ENCODE results near the gene SEPHS2.
A peak's percentile ranks its signal among the peaks of the same experiment; 100 is the strongest.
"Not testable (repeated sequence)": the region's sequence is repeated elsewhere in the genome, so short reads cannot be mapped to it uniquely, and the experiment has no call there.

SEPHS2 gene

GRCh38 chr16:30401768-30402425 is 43.8 kb downstream of the SEPHS2 start:
- FAIRE-seq: no peak
- DNase-seq (ENCODE audit: insufficient read length, low spot score): no peak

- DNase-seq (ENCODE audit: insufficient read length, low spot score): no peak
- FAIRE-seq: no peak
These were observed 46.1 kb downstream of the SEPHS2 start for GRCh38 chr16:30399435-30400186.

- DNase-seq (ENCODE audit: insufficient read length, low spot score): no peak
- no peak for FAIRE-seq
These were observed 46.8 kb downstream of the SEPHS2 start for GRCh38 chr16:30398661-30399434.

- no peak for FAIRE-seq
- no peak for DNase-seq (ENCODE audit: insufficient read length, low spot score)
These were observed 47.7 kb downstream of the SEPHS2 start for GRCh38 chr16:30397776-30398660.

GRCh38 chr16:30397056-30397455 is 48.6 kb downstream of the SEPHS2 start:
- no peak for DNase-seq (ENCODE audit: insufficient read length, low spot score)
- FAIRE-seq: no peak

GRCh38 chr16:30396627-30397026 is 49.0 kb downstream of the SEPHS2 start:
- not testable (repeated sequence) for FAIRE-seq; DNase-seq (ENCODE audit: insufficient read length, low spot score)

GRCh38 chr16:30395992-30396585 is 49.6 kb downstream of the SEPHS2 start:
- no peak for FAIRE-seq
- no peak for DNase-seq (ENCODE audit: insufficient read length, low spot score)

- DNase-seq (ENCODE audit: insufficient read length, low spot score) (peak; percentile 78), FAIRE-seq (peak; percentile 20)
These were observed 50.3 kb downstream of the SEPHS2 start, which contains the start of gene ZNF48 for GRCh38 chr16:30395155-30395991. TSS of gene ZNF48 (plus strand) at chr16:30395420. CDS start at chr16:30395795, 375 bp downstream.

- DNase-seq (ENCODE audit: insufficient read length, low spot score) (no peak), FAIRE-seq (no peak)
These were observed 51.0 kb downstream of the SEPHS2 start for GRCh38 chr16:30394592-30395154.
